ENCODE results near the gene PHF21A.
"Not testable (repeated sequence)": the region's sequence is repeated elsewhere in the genome, so short reads cannot be mapped to it uniquely, and the experiment has no call there.

The PHF21A gene

GRCh38 chr11:45983471-45983845, 137.8 kb downstream of the PHF21A start:
- peaks cover 8% of the 10 kb centered on the region for H3K36me3 ChIP-seq (ENCODE audit: control insufficient read depth, insufficient read depth, low read length)
- peaks cover 22% of the 10 kb centered on the region for H3K4me1 ChIP-seq (ENCODE audit: control insufficient read depth, insufficient read depth, low read length)
- H3K27me3 ChIP-seq (ENCODE audit: control insufficient read depth, insufficient read depth, low read length) = no peaks in the 10 kb centered on the region
- no peaks in the 10 kb centered on the region for H3K9me3 ChIP-seq (ENCODE audit: control insufficient read depth, insufficient read depth, low read depth, low read length)
- peak overlapping the region; percentile 5; the same call in 1 of the 2 replicates for H3K4me3 ChIP-seq (ENCODE audit: low read depth, low read length)
- H3K9ac ChIP-seq (ENCODE audit: low read length) = peak overlapping the region; percentile 60
- peak overlapping the region; percentile 54 for H3K27ac ChIP-seq (ENCODE audit: low read depth, low read length)

- peaks cover 22% of the 10 kb centered on the region for H3K4me1 ChIP-seq (ENCODE audit: control insufficient read depth, insufficient read depth, low read length)
- H3K9me3 ChIP-seq (ENCODE audit: control insufficient read depth, insufficient read depth, low read depth, low read length) = no peaks in the 10 kb centered on the region
- peak overlapping the region; percentile 54 for H3K27ac ChIP-seq (ENCODE audit: low read depth, low read length)
- peaks cover 10% of the 10 kb centered on the region for H3K36me3 ChIP-seq (ENCODE audit: control insufficient read depth, insufficient read depth, low read length)
- peak overlapping the region; percentile 8 for H3K4me3 ChIP-seq (ENCODE audit: low read depth, low read length)
- H3K9ac ChIP-seq (ENCODE audit: low read length) = peak overlapping the region; percentile 60
- H3K27me3 ChIP-seq (ENCODE audit: control insufficient read depth, insufficient read depth, low read length) = no peaks in the 10 kb centered on the region
Observed at GRCh38 chr11:45982656-45983470, 138.4 kb downstream of the PHF21A start.

- H3K4me3 ChIP-seq (ENCODE audit: low read depth, low read length); H3K27ac ChIP-seq (ENCODE audit: low read depth, low read length); H3K9me3 ChIP-seq (ENCODE audit: control insufficient read depth, insufficient read depth, low read depth, low read length); H3K9ac ChIP-seq (ENCODE audit: low read length); H3K27me3 ChIP-seq (ENCODE audit: control insufficient read depth, insufficient read depth, low read length): not testable (repeated sequence)
- peaks cover 22% of the 10 kb centered on the region for H3K4me1 ChIP-seq (ENCODE audit: control insufficient read depth, insufficient read depth, low read length)
- H3K36me3 ChIP-seq (ENCODE audit: control insufficient read depth, insufficient read depth, low read length) = peaks cover 16% of the 10 kb centered on the region
Observed at GRCh38 chr11:45981826-45982225, 139.4 kb downstream of the PHF21A start.

- Histone ChIP-seq H3K4me3 (ENCODE audit: low read depth, low read length) (no peak overlapping the region), H3K27me3 (ENCODE audit: control insufficient read depth, insufficient read depth, low read length) (no peaks in the 10 kb centered on the region), H3K9ac (ENCODE audit: low read length) (no peak overlapping the region), H3K36me3 (ENCODE audit: control insufficient read depth, insufficient read depth, low read length) (peaks cover 22% of the 10 kb centered on the region), H3K9me3 (ENCODE audit: control insufficient read depth, insufficient read depth, low read depth, low read length) (no peaks in the 10 kb centered on the region), H3K4me1 (ENCODE audit: control insufficient read depth, insufficient read depth, low read length) (no peaks in the 10 kb centered on the region), H3K27ac (ENCODE audit: low read depth, low read length) (no peak overlapping the region)
Observed at GRCh38 chr11:45974806-45975205, 146.4 kb downstream of the PHF21A start.

GRCh38 chr11:45973601-45974000, 147.7 kb downstream of the PHF21A start:
- H3K27me3 ChIP-seq (ENCODE audit: control insufficient read depth, insufficient read depth, low read length) = no peaks in the 10 kb centered on the region
- no peak overlapping the region for H3K9ac ChIP-seq (ENCODE audit: low read length)
- H3K27ac ChIP-seq (ENCODE audit: low read depth, low read length) = no peak overlapping the region
- no peak overlapping the region for H3K4me3 ChIP-seq (ENCODE audit: low read depth, low read length)
- H3K9me3 ChIP-seq (ENCODE audit: control insufficient read depth, insufficient read depth, low read depth, low read length) = no peaks in the 10 kb centered on the region
- H3K4me1 ChIP-seq (ENCODE audit: control insufficient read depth, insufficient read depth, low read length) = no peaks in the 10 kb centered on the region
- peaks cover 19% of the 10 kb centered on the region for H3K36me3 ChIP-seq (ENCODE audit: control insufficient read depth, insufficient read depth, low read length)

- Histone ChIP-seq H3K4me3 (ENCODE audit: low read depth, low read length) (no peak overlapping the region), H3K27me3 (ENCODE audit: control insufficient read depth, insufficient read depth, low read length) (no peaks in the 10 kb centered on the region), H3K27ac (ENCODE audit: low read depth, low read length) (no peak overlapping the region), H3K9me3 (ENCODE audit: control insufficient read depth, insufficient read depth, low read depth, low read length) (no peaks in the 10 kb centered on the region), H3K4me1 (ENCODE audit: control insufficient read depth, insufficient read depth, low read length) (no peaks in the 10 kb centered on the region), H3K9ac (ENCODE audit: low read length) (no peak overlapping the region), H3K36me3 (ENCODE audit: control insufficient read depth, insufficient read depth, low read length) (peaks cover 24% of the 10 kb centered on the region; the same call in 1 of the 2 replicates)
Observed at GRCh38 chr11:45968901-45969300, 152.4 kb downstream of the PHF21A start.

GRCh38 chr11:45967506-45967905, 153.7 kb downstream of the PHF21A start:
- Histone ChIP-seq H3K27ac (ENCODE audit: low read depth, low read length) (no peak overlapping the region), H3K9me3 (ENCODE audit: control insufficient read depth, insufficient read depth, low read depth, low read length) (no peaks in the 10 kb centered on the region), H3K27me3 (ENCODE audit: control insufficient read depth, insufficient read depth, low read length) (no peaks in the 10 kb centered on the region), H3K4me3 (ENCODE audit: low read depth, low read length) (no peak overlapping the region), H3K4me1 (ENCODE audit: control insufficient read depth, insufficient read depth, low read length) (no peaks in the 10 kb centered on the region), H3K9ac (ENCODE audit: low read length) (no peak overlapping the region), H3K36me3 (ENCODE audit: control insufficient read depth, insufficient read depth, low read length) (peaks cover 24% of the 10 kb centered on the region; the same call in 1 of the 2 replicates)

GRCh38 chr11:45964911-45965389, 156.3 kb downstream of the PHF21A start:
- H3K27ac ChIP-seq (ENCODE audit: low read depth, low read length) = no peak overlapping the region
- H3K4me3 ChIP-seq (ENCODE audit: low read depth, low read length) = no peak overlapping the region
- no peak overlapping the region for H3K9ac ChIP-seq (ENCODE audit: low read length)
- H3K36me3 ChIP-seq (ENCODE audit: control insufficient read depth, insufficient read depth, low read length) = peaks cover 26% of the 10 kb centered on the region
- H3K4me1 ChIP-seq (ENCODE audit: control insufficient read depth, insufficient read depth, low read length) = no peaks in the 10 kb centered on the region
- H3K27me3 ChIP-seq (ENCODE audit: control insufficient read depth, insufficient read depth, low read length) = no peaks in the 10 kb centered on the region
- no peaks in the 10 kb centered on the region for H3K9me3 ChIP-seq (ENCODE audit: control insufficient read depth, insufficient read depth, low read depth, low read length)

- Histone ChIP-seq H3K4me1 (ENCODE audit: control insufficient read depth, insufficient read depth, low read length) (no peaks in the 10 kb centered on the region), H3K9me3 (ENCODE audit: control insufficient read depth, insufficient read depth, low read depth, low read length) (no peaks in the 10 kb centered on the region), H3K4me3 (ENCODE audit: low read depth, low read length) (no peak overlapping the region), H3K9ac (ENCODE audit: low read length) (no peak overlapping the region), H3K27me3 (ENCODE audit: control insufficient read depth, insufficient read depth, low read length) (no peaks in the 10 kb centered on the region), H3K27ac (ENCODE audit: low read depth, low read length) (no peak overlapping the region), H3K36me3 (ENCODE audit: control insufficient read depth, insufficient read depth, low read length) (peaks cover 12% of the 10 kb centered on the region)
Observed at GRCh38 chr11:45961751-45962240, 159.5 kb downstream of the PHF21A start.

- H3K9ac ChIP-seq (ENCODE audit: low read length) = no peak overlapping the region
- no peak overlapping the region for H3K27ac ChIP-seq (ENCODE audit: low read depth, low read length)
- H3K36me3 ChIP-seq (ENCODE audit: control insufficient read depth, insufficient read depth, low read length) = peaks cover 12% of the 10 kb centered on the region
- H3K4me1 ChIP-seq (ENCODE audit: control insufficient read depth, insufficient read depth, low read length) = no peaks in the 10 kb centered on the region
- no peaks in the 10 kb centered on the region for H3K27me3 ChIP-seq (ENCODE audit: control insufficient read depth, insufficient read depth, low read length)
- H3K4me3 ChIP-seq (ENCODE audit: low read depth, low read length) = no peak overlapping the region
- H3K9me3 ChIP-seq (ENCODE audit: control insufficient read depth, insufficient read depth, low read depth, low read length) = no peaks in the 10 kb centered on the region
Observed at GRCh38 chr11:45960387-45961095, 160.7 kb downstream of the PHF21A start.

GRCh38 chr11:45959851-45960250, 161.4 kb downstream of the PHF21A start:
- Histone ChIP-seq H3K27me3 (ENCODE audit: control insufficient read depth, insufficient read depth, low read length) (no peaks in the 10 kb centered on the region), H3K36me3 (ENCODE audit: control insufficient read depth, insufficient read depth, low read length) (peaks cover 8% of the 10 kb centered on the region), H3K9me3 (ENCODE audit: control insufficient read depth, insufficient read depth, low read depth, low read length) (no peaks in the 10 kb centered on the region)

More at GRCh38 chr11:45959851-45960250, 161.4 kb downstream of the PHF21A start:
- H3K9ac ChIP-seq (ENCODE audit: low read length) = no peak overlapping the region
- no peaks in the 10 kb centered on the region for H3K4me1 ChIP-seq (ENCODE audit: control insufficient read depth, insufficient read depth, low read length)
- no peak overlapping the region for H3K27ac ChIP-seq (ENCODE audit: low read depth, low read length)
- H3K4me3 ChIP-seq (ENCODE audit: low read depth, low read length) = no peak overlapping the region
